GM19099 (cell line): ENCODE measurements around the gene SIK3.

ENCODE experiments used
- POLR2A ChIP-seq: IDR thresholded peaks from 3 replicates; pipeline ENCODE4 v1.6.1; 2011; ENCODE audit warnings: low read depth; ENCODE audit not compliant: insufficient read length; ENCODE audit errors: extremely low read depth

The SIK3 gene

DNA sequence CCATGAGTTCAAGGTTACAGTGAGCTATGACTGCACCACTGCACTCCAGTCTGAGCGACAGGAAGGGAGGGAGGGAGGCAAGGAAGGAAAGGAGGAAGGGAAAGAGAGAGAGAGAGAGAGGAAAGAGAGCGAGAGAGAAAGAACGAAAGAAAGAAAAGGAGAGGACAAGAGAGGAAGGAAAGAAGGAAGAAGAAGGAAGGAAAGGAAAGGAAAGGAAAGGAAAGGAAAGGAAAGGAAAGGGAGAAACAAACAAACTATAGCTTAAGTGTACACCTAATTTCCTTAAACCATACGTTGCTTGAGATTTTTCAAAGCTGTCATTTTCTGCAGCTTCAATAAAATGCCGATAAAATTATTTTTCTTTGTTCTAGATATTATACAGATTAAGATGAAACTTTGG, 180.6 kb downstream of the SIK3 start:
- no peak for TF ChIP-seq POLR2A

DNA sequence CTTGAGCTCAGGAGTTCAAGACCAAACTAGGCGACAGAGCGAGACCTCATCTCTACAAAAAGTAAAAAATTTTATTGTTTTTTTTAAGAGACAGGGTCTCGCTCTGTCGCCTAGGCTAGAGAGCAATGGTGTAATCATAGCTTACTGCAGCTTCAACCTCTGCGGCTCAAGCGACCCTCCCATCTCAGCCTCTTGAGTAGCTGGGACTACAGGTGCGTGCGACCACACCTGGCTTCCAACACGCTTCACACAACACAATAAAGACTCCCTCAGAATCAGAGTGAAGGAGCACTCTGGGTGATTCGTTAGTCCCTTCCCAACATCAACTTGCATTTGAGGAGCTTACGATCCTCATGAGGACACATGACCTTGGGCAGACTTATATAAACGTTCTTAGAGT, 181.3 kb downstream of the SIK3 start:
- TF ChIP-seq POLR2A, result no peak

DNA sequence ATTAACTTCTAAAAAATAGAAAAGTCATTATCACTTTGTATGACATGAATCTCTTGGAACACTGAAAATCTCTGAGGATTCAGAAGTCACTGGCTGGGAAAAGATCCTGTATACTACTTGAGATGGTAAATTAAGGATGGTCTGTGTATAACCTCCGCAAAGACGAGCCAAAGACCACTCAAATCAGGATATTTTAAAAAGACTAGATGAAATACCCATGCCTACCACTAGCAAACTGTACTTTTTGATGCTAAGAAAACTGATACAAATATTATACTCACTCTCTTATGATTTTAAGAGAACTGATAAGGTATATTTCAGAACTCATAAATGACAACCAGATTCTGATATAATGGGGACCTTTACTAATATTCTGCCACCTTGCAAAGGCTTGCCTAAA, 182.2 kb downstream of the SIK3 start:
- TF ChIP-seq POLR2A, result no peak

DNA sequence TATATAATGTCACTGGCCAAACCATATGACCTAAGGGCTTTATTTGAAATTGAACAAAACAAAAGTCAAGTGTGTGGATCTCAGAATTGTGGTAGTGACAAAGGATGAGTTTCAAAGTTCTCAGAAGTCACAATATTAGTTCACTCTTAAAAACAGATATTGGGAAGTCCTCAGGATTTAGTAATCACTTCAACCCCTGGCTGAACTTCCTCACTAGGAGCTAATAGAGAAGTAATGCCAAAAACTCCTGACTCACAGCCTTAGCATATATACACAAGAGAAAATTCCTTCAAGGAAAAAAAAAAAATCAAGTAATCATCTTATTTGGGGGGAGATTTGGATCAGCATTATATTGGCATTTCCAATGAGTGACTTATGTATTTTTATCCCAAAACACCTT, 185.2 kb downstream of the SIK3 start:
- no peak for TF ChIP-seq POLR2A

DNA sequence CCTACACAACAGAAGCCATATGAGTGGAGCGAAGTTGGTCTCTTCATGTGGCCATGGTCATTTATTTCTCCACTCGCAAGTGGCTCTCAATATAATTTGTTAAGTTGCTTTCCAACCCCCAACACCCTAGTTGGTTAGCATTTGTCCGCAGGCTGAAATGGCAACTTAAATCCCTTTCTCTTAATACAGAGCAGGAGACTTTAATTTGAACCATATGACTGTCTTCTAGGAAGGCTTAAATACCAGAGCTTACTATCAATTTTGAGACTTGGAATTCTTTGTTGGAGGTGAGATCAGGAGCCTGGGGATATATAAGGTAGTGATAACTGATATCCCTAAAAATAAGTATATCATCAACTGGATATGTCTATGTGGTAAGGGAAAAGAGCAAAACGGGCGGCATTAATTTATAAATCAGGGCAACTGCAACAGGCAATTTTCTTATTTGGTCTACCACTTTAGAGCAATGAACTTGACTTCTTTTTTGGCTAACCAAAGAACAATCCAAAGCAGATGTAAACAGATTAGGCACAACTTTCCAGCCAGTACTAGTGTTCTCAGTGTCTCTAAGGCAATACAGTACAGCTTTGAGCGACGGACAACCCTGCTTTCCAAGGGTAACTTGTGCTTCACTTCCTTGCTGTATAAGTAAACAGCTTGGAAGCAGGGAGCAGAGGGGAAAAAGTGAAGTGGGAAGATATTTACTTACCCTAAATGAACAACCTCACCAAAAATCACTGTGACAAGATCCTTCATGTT, 186.1 kb downstream of the SIK3 start:
- no peak for TF ChIP-seq POLR2A

DNA sequence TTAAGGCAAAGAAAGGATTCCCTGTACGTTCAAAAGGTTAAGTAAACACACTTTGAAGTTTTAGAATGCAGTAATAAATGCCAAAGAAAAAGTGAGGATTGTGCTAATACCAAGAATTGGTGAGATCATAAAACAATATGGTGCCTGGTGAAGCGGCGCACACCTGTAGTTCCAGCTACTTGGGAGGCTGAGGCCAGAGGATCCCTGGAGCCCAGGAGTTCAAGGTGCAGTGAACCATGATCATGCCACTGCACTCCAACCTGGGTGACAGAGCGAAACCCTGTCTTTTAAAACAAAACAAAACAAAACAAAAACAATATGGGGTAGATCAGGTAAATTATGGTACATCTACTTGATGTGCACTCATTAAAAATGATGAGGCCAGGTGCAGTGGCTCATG, 187.4 kb downstream of the SIK3 start:
- no peak for TF ChIP-seq POLR2A

DNA sequence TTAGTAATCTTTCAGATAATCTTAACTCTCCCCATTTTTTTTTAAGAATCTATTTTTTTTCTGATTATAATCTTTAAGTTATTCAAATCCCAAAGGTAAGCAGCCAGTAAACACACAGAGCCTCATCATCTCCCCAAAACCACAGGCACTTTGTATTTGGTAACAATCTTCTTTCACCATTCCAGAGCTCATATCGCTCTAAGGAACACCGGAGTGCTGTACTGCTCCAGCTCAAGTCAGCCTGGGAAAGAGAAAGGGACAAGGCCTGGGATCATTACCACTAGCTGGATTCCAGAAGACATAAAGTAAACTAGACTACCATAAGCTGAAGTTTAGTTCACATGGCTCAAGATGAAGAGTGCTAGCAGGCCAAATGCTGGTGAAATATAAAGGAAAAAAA, 187.8 kb downstream of the SIK3 start:
- TF ChIP-seq POLR2A, result no peak

DNA sequence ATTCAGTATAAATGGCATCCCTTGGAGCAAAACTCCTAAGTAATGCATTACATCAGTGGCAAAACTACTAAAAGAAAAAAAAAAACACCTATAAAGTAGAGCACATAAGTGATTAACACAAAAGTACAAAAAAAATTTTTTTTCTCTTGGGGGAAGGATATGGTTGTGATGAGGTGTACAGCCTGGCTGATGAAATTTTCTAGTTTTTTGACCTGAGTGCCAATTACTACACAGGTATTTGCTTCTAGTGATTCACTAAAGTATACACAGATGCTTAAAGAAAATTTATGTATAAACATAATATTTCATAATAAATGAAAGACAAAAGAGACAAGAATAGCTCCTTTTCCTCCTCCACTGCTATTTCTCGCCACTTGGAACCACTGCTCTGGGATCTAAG, 189.0 kb downstream of the SIK3 start:
- no peak for TF ChIP-seq POLR2A

DNA sequence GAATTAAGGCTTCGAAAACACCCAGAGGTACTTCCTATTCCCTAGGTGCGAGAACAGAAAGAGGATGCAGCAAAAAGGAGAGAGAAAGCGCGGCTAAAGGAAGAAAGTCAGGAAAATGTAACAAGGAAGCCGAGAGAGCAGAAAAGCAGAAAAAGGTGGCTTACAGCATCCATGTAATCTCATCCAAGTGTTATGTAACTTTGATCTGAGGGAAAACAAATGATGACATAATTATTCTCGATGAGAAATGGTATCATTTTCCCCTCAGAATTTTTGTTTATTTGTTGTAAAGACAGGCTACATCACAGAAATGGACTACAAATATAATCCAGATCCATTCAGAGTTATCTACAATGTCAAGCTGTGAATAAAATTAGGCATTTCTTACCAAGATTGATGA, 191.7 kb downstream of the SIK3 start:
- no peak for TF ChIP-seq POLR2A

DNA sequence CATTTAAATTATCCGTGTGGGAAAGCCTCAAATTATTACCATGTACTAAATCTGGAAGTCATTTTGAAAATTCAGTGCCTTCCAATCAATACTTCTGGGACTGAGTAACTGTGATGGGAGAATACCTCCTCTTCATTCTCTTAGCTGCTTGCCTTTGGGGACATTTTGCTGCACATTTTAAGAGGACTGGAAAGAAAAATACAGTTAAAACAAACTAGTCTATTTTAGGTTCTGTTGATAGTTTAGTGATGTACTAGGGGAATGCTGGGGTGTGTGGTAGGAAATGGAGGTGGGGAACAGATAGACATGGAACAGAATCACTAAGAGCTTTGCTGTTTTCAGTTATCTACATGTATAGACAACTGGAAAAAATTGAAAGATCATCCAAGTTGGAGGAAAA, 195.1 kb downstream of the SIK3 start:
- TF ChIP-seq POLR2A, result no peak

DNA sequence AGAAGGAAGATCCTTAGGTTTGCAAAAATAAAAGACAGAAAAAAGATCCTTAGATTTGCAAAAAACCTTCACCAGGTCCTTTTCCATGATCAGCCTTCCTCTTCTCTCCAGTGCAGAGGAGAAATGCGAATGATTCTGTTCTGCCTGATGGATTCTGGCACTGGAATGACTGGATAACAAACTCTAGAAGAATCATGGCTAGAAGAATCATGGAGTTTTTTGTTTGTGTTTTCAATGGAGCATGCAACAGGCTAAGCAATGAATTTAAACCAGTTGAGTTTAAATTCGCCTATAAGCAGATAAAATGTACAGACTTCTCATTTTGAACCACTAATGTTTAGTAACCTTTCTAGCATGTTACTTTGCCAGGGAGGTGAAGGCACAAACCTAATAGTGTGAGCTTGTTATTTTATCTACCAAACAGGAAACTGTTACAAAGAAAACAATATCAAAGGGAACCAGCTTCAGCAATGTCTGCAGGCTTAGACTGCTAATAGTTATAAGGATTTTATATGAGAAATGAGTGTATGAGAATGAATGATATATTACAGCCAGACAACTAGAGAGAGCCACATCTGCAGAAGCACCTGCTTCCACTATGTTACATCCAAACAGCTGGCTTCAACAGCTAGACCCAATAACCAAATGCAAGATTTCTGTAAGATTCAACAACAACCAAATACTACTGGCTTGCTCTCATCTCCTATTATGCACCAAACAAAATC, 196.1 kb downstream of the SIK3 start:
- no peak for TF ChIP-seq POLR2A

DNA sequence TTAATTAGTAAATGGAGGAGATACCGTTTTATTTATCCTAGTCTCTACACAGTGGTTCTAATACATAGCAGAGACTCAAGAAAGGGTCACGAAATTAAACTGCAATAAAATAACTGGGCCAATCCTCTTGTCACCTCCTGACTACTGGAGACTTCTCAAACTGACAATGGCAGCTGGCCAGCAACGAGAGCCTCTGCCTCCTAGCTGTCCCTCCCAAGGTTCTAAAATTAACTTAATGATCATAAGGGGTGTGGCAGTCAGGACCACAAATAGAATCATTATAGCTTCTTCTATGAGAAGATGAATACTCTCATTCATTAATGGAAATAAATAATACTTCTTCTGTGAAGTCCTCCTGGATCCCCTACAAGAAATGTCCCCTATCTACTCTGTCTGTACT, 197.0 kb downstream of the SIK3 start:
- no peak for TF ChIP-seq POLR2A

DNA sequence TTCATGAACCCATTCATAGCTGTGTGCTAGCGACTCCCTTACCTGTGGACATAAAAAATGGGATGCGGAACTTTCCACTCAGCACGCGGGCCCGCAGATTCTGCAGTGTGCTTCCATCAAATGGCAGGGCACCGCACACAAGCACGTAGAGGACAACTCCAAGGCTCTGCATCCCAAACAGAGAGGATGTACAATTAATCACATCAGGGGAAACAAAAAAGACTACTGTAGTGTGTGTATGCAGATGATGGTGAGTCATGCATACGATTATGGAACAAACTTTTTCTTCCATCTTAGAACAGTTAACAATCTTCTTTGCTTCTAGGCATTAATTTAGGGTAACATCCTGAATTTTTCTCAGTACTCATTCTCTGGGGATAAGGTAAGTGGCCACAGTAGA, 202.0 kb downstream of the SIK3 start:
- TF ChIP-seq POLR2A, result no peak

DNA sequence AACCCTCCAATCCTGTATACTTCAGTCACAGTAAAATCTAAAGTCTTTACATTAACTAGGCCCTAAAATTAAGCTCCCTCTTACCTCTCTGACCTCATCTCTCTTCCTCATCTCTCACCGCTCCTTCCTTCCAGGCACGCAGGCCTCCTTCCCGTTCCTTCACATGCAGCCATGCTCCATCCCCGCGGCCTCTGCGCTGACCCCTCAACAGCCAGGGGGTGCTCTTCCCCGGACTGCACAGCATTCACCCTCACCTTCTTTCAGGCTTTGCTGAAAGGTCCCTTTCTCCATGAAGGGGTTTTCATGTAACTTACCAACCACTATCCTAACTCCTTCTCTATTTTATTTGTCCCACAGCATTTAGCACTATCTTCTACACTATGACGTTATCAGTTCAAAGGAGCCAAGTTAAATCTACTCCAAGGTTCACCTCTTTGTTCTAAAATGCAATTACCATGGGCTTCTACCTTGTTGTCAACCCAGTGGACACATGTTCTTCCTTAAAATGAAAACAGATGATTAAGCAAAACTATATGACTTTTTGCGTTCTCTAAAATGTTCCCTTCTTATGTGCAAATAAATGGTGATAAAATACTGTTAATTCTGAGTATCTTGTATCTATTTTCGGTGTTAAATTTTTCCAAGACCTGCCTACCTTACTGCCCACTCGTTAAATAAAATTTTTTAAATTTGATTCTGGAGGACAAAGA, 203.0 kb downstream of the SIK3 start:
- no peak for TF ChIP-seq POLR2A

DNA sequence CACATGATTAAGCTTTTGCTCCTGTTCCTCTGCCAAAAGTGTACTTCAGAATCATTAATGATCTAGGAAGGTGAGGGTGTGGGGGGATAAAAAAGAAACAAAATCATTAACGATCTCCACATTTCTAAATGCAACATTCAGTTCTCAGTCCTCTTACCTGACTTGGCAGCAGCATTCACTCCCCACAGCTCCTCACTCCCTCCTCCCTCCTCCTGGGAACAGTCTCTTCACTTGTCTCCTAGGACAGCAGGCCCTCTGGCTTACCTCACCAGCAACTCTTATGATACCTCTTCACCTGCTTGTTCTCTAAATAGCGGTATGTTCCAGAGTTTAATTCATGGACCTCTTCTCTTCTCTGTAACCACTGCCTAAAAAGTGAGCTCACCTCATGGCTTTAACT, 204.3 kb downstream of the SIK3 start:
- TF ChIP-seq POLR2A, result no peak

DNA sequence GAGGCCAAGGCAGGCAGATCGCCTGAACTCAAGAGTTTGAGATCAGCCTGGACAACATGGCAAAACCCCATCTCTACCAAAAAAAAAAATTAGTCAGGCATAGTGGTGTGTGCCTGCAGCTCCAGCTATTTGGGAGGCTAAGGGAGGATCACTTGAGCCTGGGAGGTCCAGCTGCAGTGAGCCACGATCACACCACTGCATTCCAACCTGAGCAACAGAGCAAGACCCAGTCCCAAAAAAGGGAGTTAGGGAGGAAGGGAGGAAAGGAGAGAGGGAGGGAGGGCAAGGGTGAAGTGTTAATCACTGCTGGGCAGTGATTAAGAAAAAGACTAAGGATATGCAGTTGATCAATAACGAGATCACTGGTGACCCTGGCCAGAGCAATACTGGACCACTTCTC, 204.8 kb downstream of the SIK3 start:
- no peak for TF ChIP-seq POLR2A

DNA sequence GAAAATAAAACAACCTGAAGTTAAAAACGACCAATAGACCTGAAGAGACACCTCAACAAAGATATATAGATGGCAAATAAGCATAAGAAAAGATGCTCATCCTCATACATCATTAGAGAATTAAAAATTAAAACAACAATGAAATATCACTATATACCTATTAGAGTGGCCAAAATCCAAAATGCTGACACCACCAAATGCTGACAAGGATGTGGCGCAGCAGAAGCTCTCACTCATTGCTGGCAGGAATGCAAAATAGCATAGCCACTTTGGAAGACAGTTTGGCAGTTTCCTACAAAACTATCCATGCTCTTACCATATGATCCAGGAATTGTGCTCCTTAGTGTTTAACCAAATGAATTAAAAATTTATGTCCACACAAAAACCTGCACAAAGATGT, 205.9 kb downstream of the SIK3 start:
- no peak for TF ChIP-seq POLR2A

DNA sequence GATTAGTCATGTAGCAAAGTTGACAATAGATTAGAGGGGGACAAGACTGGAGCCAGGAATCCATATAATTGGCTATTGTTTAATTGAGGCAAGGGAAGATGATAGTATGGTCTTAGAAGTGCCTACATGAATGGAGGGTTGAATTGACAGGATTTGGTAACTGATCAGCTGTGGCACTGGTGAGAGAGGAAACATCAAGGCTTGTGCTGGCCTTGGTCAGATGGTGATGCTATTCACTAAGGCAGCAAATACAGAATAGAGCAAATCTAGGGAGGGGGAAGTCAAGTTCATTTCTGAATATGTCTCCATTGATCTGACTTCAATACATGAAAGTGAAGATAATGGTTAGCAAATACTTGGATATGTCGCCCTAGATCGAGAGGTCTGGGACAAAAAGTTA, 206.5 kb downstream of the SIK3 start:
- no peak for TF ChIP-seq POLR2A
